ENCODE measurements around the gene COLEC11. TPM values are rescaled to one million over a fixed set of nuclear protein-coding genes. Genes with fewer than 3 reads are reported as not detected.

The COLEC11 gene
- total and polyA plus RNA-seq, 2 experiments from 2014 or later = 1.3 to 1.5 TPM

- no peak for TF ChIP-seq ZNF462 (CRISPR knock-in tag; IDR thresholded peaks at IDR 0.05)
These were observed 13.3 kb upstream of the COLEC11 start (continued) for GRCh38 chr2:3581367-3582262.

GRCh38 chr2:3584076-3584475 lies 10.8 kb upstream of the COLEC11 start:
- Histone ChIP-seq H4K20me1 (replicated peaks; ENCODE audit: insufficient read depth) (peaks cover 40% of the 10 kb centered on the region), H3K4me2 (no peak overlapping the region), H3K27ac (ENCODE audit: low read depth) (no peak overlapping the region), H3K9me2 (ENCODE audit: insufficient read depth) (no peaks in the 10 kb centered on the region), H3K27me3 (ENCODE audit: insufficient read depth) (no peaks in the 10 kb centered on the region), H3K36me3 (ENCODE audit: insufficient read depth) (peaks cover 39% of the 10 kb centered on the region), H3K4me3 (no peak overlapping the region), H2AFZ (no peak overlapping the region), H3K79me2 (replicated peaks; ENCODE audit: insufficient read depth) (peaks cover 22% of the 10 kb centered on the region), H3K4me1 (ENCODE audit: insufficient read depth) (no peaks in the 10 kb centered on the region), H3F3A (replicated peaks; ENCODE audit: low read depth) (peaks cover 26% of the 10 kb centered on the region)
- Mint-ChIP-seq H3K27me3 (ENCODE audit: insufficient read depth, low read depth, poor library complexity) (peaks cover 3% of the 10 kb centered on the region), H3K4me1 (peaks cover 5% of the 10 kb centered on the region; the same call in 2 of the 3 replicates), H3K36me3 (ENCODE audit: low read depth) (peaks cover 58% of the 10 kb centered on the region), H3K27ac (peak overlapping the region; percentile 77; the same call in 1 of the 2 replicates), H3K4me3 (no peak overlapping the region), H3K9me3 (no peaks in the 10 kb centered on the region)
- DNase-seq (ENCODE audit: low spot score) (no peak), ATAC-seq (no peak)
- TF ChIP-seq CREB1 (CRISPR knock-in tag; IDR thresholded peaks at IDR 0.05; ENCODE audit: low read depth) = no peak
- no peak for TF ChIP-seq JUNB (IDR thresholded peaks at IDR 0.05; ENCODE audit: unreplicated experiment)
- no peak for TF ChIP-seq ETS1 (IDR thresholded peaks at IDR 0.05)
- TF ChIP-seq ZNF114 (CRISPR knock-in tag; IDR thresholded peaks at IDR 0.05) = no peak

All from GM23338 (cell line).